Osteoblast (primary cell): ENCODE measurements around the gene CYP4B1. TPM values are rescaled to one million over a fixed set of nuclear protein-coding genes. Genes with fewer than 3 reads are reported as not detected.

ENCODE experiments used
- DNase-seq: peaks from one replicate; pipeline ENCODE4 v3.0.0; 2011; ENCODE audit warnings: low spot score, mixed read lengths; ENCODE audit not compliant: insufficient read length; ENCODE audit errors: missing footprints
- H2AFZ ChIP-seq: 2 replicates; pipeline ENCODE4 v1.6.0; 2011; ENCODE audit warnings: mild to moderate bottlenecking, low read length
- H3K27ac ChIP-seq: 2 replicates; pipeline ENCODE4 v1.5.1; 2011; ENCODE audit warnings: mild to moderate bottlenecking, low read depth, low read length, moderate library complexity
- H3K27me3 ChIP-seq: 2 replicates; pipeline ENCODE4 v1.6.0; 2012; ENCODE audit warnings: mild to moderate bottlenecking, control low read depth, inconsistent platforms, low read length, moderate library complexity; ENCODE audit not compliant: insufficient read depth
- H3K36me3 ChIP-seq: 2 replicates; pipeline ENCODE4 v1.5.1; 2011; ENCODE audit warnings: mild to moderate bottlenecking, low read length, control low read depth, moderate library complexity; ENCODE audit not compliant: insufficient read depth
- H3K4me1 ChIP-seq: 2 replicates; pipeline ENCODE4 v1.5.1; 2011; ENCODE audit warnings: mild to moderate bottlenecking, low read length, control low read depth, moderate library complexity; ENCODE audit not compliant: insufficient read depth
- H3K4me2 ChIP-seq: 2 replicates; pipeline ENCODE4 v1.6.0; 2011; ENCODE audit warnings: mild to moderate bottlenecking, low read length; ENCODE audit not compliant: insufficient read depth
- H3K4me3 ChIP-seq: fragments of 200-600 bp; sonication (generic); 3 replicates; pipeline ENCODE4 v1.5.1; 2012; ENCODE audit warnings: mild to moderate bottlenecking, low read length, inconsistent platforms; ENCODE audit not compliant: insufficient read depth
- H3K79me2 ChIP-seq: 2 replicates; pipeline ENCODE4 v1.6.0; 2012; ENCODE audit warnings: mild to moderate bottlenecking, low read length, control low read depth, inconsistent platforms; ENCODE audit not compliant: insufficient read depth
- H3K9me3 ChIP-seq: 2 replicates; pipeline ENCODE4 v1.5.1; 2011; ENCODE audit warnings: low read depth, low read length, control low read depth
- H4K20me1 ChIP-seq: 2 replicates; pipeline ENCODE4 v1.6.0; 2012; ENCODE audit warnings: mild to moderate bottlenecking, low read length, control low read depth; ENCODE audit not compliant: insufficient read depth
- CTCF ChIP-seq: IDR thresholded peaks from 2 replicates; pipeline ENCODE4 v1.5.1; 2011; ENCODE audit warnings: mild to moderate bottlenecking, low read depth, low read length, moderate library complexity; ENCODE audit errors: extremely low read depth
- total RNA-seq: library from RNA; depleted of rRNA; stranded (reverse); fragments of >200 nt; gene quantifications from 2 replicates; pipeline ENCODE4 v1.2.3, GENCODE V29; 2012

Gene CYP4B1
- total RNA-seq, 1 donor = not detected

GRCh38 chr1:46797696-46798470 lies 963 bp upstream of the CYP4B1 start:
- no peak for TF ChIP-seq CTCF
- Histone ChIP-seq H3K4me1 (no peaks in the 10 kb centered on the region), H3K4me2 (no peak overlapping the region), H3K36me3 (no peaks in the 10 kb centered on the region), H3K27me3 (no peaks in the 10 kb centered on the region), H2AFZ (no peak overlapping the region), H3K27ac (no peak overlapping the region), H3K9me3 (no peaks in the 10 kb centered on the region), H3K4me3 (no peak overlapping the region), H3K79me2 (no peaks in the 10 kb centered on the region), H4K20me1 (no peaks in the 10 kb centered on the region)
- no peak for DNase-seq

GRCh38 chr1:46800742-46801141 lies 1.9 kb downstream of the CYP4B1 start:
- H4K20me1 ChIP-seq = no peaks in the 10 kb centered on the region
- no peaks in the 10 kb centered on the region for H3K27me3 ChIP-seq
- H3K4me1 ChIP-seq = no peaks in the 10 kb centered on the region
- no peak overlapping the region for H3K27ac ChIP-seq
- DNase-seq = no peak
- H3K4me3 ChIP-seq = no peak overlapping the region
- H3K79me2 ChIP-seq = no peaks in the 10 kb centered on the region
- H3K9me3 ChIP-seq = no peaks in the 10 kb centered on the region
- no peak overlapping the region for H2AFZ ChIP-seq
- H3K4me2 ChIP-seq = no peak overlapping the region
- H3K36me3 ChIP-seq = no peaks in the 10 kb centered on the region
- TF ChIP-seq CTCF = no peak

GRCh38 chr1:46801323-46802055 lies 2.6 kb downstream of the CYP4B1 start:
- TF ChIP-seq CTCF = no peak
- DNase-seq = no peak
- H3K9me3 ChIP-seq = no peaks in the 10 kb centered on the region
- no peak overlapping the region for H3K27ac ChIP-seq
- H3K4me3 ChIP-seq = no peak overlapping the region
- H3K27me3 ChIP-seq = no peaks in the 10 kb centered on the region
- H3K79me2 ChIP-seq = no peaks in the 10 kb centered on the region
- no peaks in the 10 kb centered on the region for H4K20me1 ChIP-seq
- H3K36me3 ChIP-seq = no peaks in the 10 kb centered on the region
- no peaks in the 10 kb centered on the region for H3K4me1 ChIP-seq
- no peak overlapping the region for H3K4me2 ChIP-seq
- H2AFZ ChIP-seq = no peak overlapping the region

DNA sequence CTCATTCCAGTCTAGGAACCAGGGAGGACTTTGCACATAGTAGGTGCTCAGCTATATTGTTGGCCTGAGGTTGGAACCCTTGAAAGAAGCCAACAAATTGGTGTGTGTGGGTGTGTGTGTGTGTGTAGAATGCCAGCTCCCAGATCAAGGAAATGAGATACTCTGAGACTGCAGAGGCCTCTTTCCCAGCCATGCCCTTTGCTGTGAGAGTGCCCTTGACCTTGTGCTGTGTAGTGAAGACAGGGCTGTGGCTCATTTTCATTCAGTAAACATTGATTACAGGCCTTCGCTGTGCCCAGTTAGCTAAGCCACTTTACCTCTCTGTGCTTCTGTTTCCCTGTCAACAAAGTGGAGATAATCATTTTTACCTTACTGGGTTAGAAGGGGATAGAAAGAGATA lies 3.2 kb downstream of the CYP4B1 start:
- Histone ChIP-seq H3K27me3 (no peaks in the 10 kb centered on the region), H3K36me3 (no peaks in the 10 kb centered on the region), H3K9me3 (no peaks in the 10 kb centered on the region), H2AFZ (no peak overlapping the region), H4K20me1 (no peaks in the 10 kb centered on the region), H3K4me2 (no peak overlapping the region), H3K4me1 (no peaks in the 10 kb centered on the region), H3K79me2 (no peaks in the 10 kb centered on the region), H3K27ac (no peak overlapping the region), H3K4me3 (no peak overlapping the region)
- no peak for TF ChIP-seq CTCF
- DNase-seq = no peak
